Lung microvascular endothelial cell (primary cell): Measurements from ENCODE around the gene GATC. TPM values are rescaled to one million over a fixed set of nuclear protein-coding genes. Genes with fewer than 3 reads are reported as not detected.
A peak's percentile ranks its signal among the peaks of the same experiment; 100 is the strongest.

Experiments
- DNase-seq, 2 donors: peaks; one replicate each; pipeline versions ENCODE4 v3.0.0 to v3.0.0-alpha.2; 2010; ENCODE audit warnings: low read depth in 2 of 2
- total RNA-seq: library from RNA; depleted of rRNA; stranded (reverse); fragments of >200 nt; gene quantifications from 2 replicates; pipeline ENCODE4 v1.2.1, GENCODE V29; 2014

The GATC gene
- total RNA-seq, 1 donor from 2014 or later, result 17.5 TPM

- no peak for DNase-seq
Measured at GRCh38 chr12:120497524-120498150, 51.4 kb downstream of the GATC start.

- DNase-seq, result no peak
Measured at GRCh38 chr12:120498870-120499515, 52.7 kb downstream of the GATC start.

GRCh38 chr12:120500581-120500980 lies 54.3 kb downstream of the GATC start:
- peak in 1 of 2 donors; percentile 63 for DNase-seq

- DNase-seq, result no peak
Measured at GRCh38 chr12:120504587-120504986, 58.3 kb downstream of the GATC start.

GRCh38 chr12:120508537-120508936 lies 62.3 kb downstream of the GATC start:
- no peak for DNase-seq

Other genes starting within 250 kb of the GATC start
- gene RPLP0, start 245.3 kb upstream of the GATC start, total RNA-seq, result 2,396 and 3,163 TPM in 2 replicates
- 52.5 and 56.2 TPM in 2 replicates for gene PXN, start 180.7 kb upstream of the GATC start, total RNA-seq
- under 0.01 TPM in 2 replicates for gene RNU4-2, start 154.5 kb upstream of the GATC start, total RNA-seq
- gene RNU4-1, start 153.2 kb upstream of the GATC start, total RNA-seq, result under 0.01 TPM in 2 replicates
- 0.87 and 3.2 TPM in 2 replicates for gene SIRT4, start 144.1 kb upstream of the GATC start, total RNA-seq
- gene PLA2G1B, start 118.7 kb upstream of the GATC start, total RNA-seq, result not detected in 2 replicates
- not detected in 2 replicates for gene MSI1, start 77.3 kb upstream of the GATC start, total RNA-seq
- gene COX6A1, start 8.3 kb upstream of the GATC start, total RNA-seq, result 494 and 598 TPM in 2 replicates
- 26.0 and 30.5 TPM in 2 replicates for gene TRIAP1, start 60 bp upstream of the GATC start, total RNA-seq
- gene SRSF9, start 23.3 kb downstream of the GATC start, total RNA-seq, result 220 and 239 TPM in 2 replicates
- 189 and 344 TPM in 2 replicates for gene DYNLL1, start 49.7 kb downstream of the GATC start, total RNA-seq
- gene COQ5, start 82.7 kb downstream of the GATC start, total RNA-seq, result 19.0 and 21.8 TPM in 2 replicates
- 90.2 and 127 TPM in 2 replicates for gene RNF10, start 87.9 kb downstream of the GATC start, total RNA-seq
- 19.8 and 23.6 TPM in 2 replicates for gene POP5, start 135.0 kb downstream of the GATC start, total RNA-seq
- gene CABP1, start 194.2 kb downstream of the GATC start, total RNA-seq, result under 0.01 TPM in 1 of 2 replicates, not detected in the other
- 27.4 and 32.0 TPM in 2 replicates for gene MLEC, start 240.7 kb downstream of the GATC start, total RNA-seq